Right cardiac atrium (tissue), 5 donors: ENCODE measurements around the gene EDN2. TPM values are rescaled to one million over a fixed set of nuclear protein-coding genes. Genes with fewer than 3 reads are reported as not detected.

Experiments
- ATAC-seq, 2 donors: fragments of 200-7000 bp; cut with Tn5 transposase; one replicate each; pipeline versions ENCODE4 v1.8.0 to v1.9.1; 2020; ENCODE audit warnings: moderate library complexity in 2 of 2, mild to moderate bottlenecking in 1 of 2
- DNase-seq, 3 donors: peaks; one replicate each; pipeline ENCODE4 v3.0.0-alpha.2; 2020
- H3K27ac ChIP-seq: one replicate; pipeline ENCODE4 v1.5.1; 2013; ENCODE audit warnings: mild to moderate bottlenecking, low read length, control low read depth, moderate library complexity
- H3K27me3 ChIP-seq: one replicate; pipeline ENCODE4 v1.6.1; 2013; ENCODE audit not compliant: control insufficient read depth, insufficient read depth
- H3K4me1 ChIP-seq: one replicate; pipeline ENCODE4 v1.6.1; 2013; ENCODE audit warnings: low read length; ENCODE audit not compliant: control insufficient read depth, insufficient read depth
- H3K4me3 ChIP-seq: one replicate; pipeline ENCODE4 v1.5.1; 2013; ENCODE audit warnings: low read length, control low read depth
- H3K9me3 ChIP-seq: one replicate; pipeline ENCODE4 v1.6.1; 2013; ENCODE audit warnings: low read length; ENCODE audit not compliant: control insufficient read depth
- WGBS: extraction: QIAGEN DNeasy Blood & Tissue Kit; methylation state at CpG from one replicate; pipeline ENCODE4 v1.1.7; 2013; 5-methylcytosine and 5-hydroxymethylcytosine counted together
- intact Hi-C, 4 donors: fragments of 100-400 bp; cut with DNase I; formaldehyde crosslinking; loops; one replicate each; pipeline versions ENCODE4 v1.11.0 to v1.14.0; 2022 to 2023
- polyA plus RNA-seq: library from polyadenylated mRNA; stranded (reverse); fragments of 200-250 nt; gene quantifications from one replicate; pipeline ENCODE4 v1.2.3, GENCODE V29; 2013
- total RNA-seq, 4 donors: library from RNA; stranded (reverse); fragmentation: NEBNext Ultra II Directional; extraction: Animal tissue kit (Norgen Biotek cat#: 25700); gene quantifications; one replicate each; pipeline ENCODE4 v1.2.1, GENCODE V29; 2021
- donor health status: healthy with polysubstance abuse.
- donor health status: DM: no; HTN: yes; CAD: no.
- donor health status: DM: no; HTN: no; CAD: no.
- donor health status: DM: no; HTN: yes; CAD: no; lungs with severe emphysema.
- donor health status: DM: yes; HTN: yes; CAD: no.

Gene EDN2
- total and polyA plus RNA-seq, 5 donors: 0.07 to 0.56 (median 0.37) TPM

DNA sequence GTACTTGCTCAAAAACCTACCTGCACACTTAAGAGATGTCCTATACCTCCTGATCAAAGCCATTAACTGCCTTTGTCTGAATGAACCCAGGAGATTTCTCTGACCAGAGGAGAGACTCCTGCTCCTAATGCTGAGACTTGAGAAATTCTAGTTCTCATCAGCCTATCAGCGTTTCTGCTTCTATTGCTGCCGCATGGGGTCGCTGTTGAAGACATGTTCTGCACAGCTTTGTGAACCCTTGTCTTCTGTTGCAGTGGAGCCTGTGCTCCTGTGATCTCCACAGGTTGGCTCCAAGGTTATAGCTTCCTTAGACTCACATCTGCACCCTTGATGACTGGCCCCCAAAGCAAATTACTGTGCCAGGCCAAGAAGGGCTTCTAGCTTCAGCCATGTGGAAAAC is 40.2 kb downstream of the EDN2 start:
- Histone ChIP-seq H3K4me1 (peaks cover under 1% of the 10 kb centered on the region), H3K27ac (peak overlapping the region; percentile 17), H3K4me3 (no peak overlapping the region), H3K9me3 (no peaks in the 10 kb centered on the region), H3K27me3 (no peaks in the 10 kb centered on the region)
- DNase-seq (no peak), ATAC-seq (no peak)
- intact Hi-C loops: no loop called here
- 46% methylated on average over 3 of the region's 3 CpGs for WGBS

DNA sequence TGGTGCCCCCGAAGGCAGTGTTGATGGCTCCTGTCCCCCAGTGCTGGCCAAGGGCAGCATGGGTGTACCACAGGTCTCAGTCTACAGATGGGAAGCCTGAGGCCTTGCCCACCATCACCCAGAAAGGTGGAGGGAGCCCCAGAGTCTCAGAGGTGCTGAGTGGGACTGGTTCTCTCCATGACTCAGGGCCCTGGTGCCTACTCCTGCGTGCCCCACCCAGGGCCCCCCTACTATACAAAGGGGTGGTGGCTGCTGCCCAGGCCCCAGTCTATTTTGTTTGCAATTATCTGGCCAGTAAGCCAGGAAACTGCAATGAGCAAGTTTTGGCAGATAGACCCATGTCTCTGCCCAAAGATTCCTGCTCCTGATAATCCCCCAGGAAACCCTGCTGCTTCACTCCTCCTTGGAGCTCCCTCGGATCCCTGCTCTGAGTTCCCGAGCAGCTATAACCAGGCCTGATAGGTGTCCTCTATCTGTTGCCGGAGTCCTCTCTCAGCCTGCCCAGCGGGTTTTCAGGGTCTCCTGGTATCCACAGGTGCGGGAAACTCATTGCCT is 41.7 kb downstream of the EDN2 start:
- 59% methylated on average over 7 of the region's 7 CpGs for WGBS
- ATAC-seq (peak; percentile 39 to 63), DNase-seq (no peak)
- H3K27ac ChIP-seq: no peak overlapping the region
- no peaks in the 10 kb centered on the region for H3K27me3 ChIP-seq
- intact Hi-C loops: no loop called here
- H3K4me3 ChIP-seq: no peak overlapping the region
- no peaks in the 10 kb centered on the region for H3K4me1 ChIP-seq
- no peaks in the 10 kb centered on the region for H3K9me3 ChIP-seq

DNA sequence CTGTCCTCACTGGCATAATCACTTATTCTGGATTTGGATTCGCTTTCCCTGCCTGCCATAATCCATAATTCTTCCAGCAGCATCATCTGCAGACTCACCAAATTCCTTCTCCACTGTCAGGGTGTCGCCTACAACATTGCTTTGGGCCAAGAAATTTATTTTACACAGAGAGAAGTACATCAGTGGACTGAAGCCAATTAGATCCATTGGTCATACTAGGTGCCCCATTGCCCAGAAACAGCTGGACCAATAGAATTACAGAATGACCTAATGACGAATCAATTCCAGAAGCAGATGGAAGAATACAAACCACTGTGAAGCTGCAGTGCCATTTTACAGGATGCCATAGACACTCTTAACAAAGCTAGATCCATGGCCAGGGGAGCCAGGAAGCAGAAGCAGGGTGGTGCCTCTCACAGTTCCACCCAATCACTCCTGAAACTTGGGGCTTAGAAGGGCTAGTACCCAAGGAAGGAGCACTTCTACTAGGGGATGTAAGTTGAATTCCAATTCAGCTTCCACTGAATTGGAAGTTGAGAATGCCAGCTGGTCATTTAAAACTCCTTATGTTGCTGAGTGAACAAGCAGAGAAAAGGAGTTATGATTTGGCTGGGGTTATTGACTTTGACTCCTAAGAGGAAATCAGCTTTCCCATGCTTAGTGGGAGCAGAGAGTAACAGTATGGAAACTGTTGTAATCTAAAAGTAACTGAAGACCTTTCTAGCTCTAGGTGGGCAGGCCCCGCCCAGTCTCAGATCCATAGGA is 44.0 kb downstream of the EDN2 start:
- DNase-seq (no peak), ATAC-seq (no peak)
- Histone ChIP-seq H3K4me3 (no peak overlapping the region), H3K27me3 (no peaks in the 10 kb centered on the region), H3K4me1 (no peaks in the 10 kb centered on the region), H3K9me3 (no peaks in the 10 kb centered on the region), H3K27ac (no peak overlapping the region)
- intact Hi-C loops: no loop called here
- WGBS: 93% methylated on average over 4 of the region's 4 CpGs

DNA sequence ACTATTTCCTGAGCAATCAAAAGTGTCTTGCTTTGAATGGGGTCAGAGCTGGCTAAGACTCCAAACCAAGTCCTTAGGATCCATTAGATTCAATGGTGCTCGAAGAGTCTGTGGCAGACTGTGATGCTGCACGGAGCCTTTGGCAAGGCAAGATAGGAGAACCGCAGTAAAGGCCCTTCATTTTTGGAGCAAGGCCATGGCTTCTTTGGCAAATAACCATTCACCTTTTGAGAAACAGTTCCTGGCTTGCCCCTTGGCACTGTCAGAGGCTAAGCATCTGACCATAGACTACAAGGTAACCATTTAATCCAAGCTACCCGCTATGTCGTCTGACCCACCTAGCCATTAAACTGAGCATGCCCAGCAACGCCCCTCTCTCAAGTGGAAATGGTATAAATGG is 45.2 kb downstream of the EDN2 start:
- Histone ChIP-seq H3K4me1 (no peaks in the 10 kb centered on the region), H3K9me3 (no peaks in the 10 kb centered on the region), H3K27me3 (no peaks in the 10 kb centered on the region), H3K27ac (no peak overlapping the region), H3K4me3 (no peak overlapping the region)
- no peak for ATAC-seq
- no peak for DNase-seq
- intact Hi-C loops: no loop called here
- WGBS: 63% methylated on average over 6 of the region's 6 CpGs

DNA sequence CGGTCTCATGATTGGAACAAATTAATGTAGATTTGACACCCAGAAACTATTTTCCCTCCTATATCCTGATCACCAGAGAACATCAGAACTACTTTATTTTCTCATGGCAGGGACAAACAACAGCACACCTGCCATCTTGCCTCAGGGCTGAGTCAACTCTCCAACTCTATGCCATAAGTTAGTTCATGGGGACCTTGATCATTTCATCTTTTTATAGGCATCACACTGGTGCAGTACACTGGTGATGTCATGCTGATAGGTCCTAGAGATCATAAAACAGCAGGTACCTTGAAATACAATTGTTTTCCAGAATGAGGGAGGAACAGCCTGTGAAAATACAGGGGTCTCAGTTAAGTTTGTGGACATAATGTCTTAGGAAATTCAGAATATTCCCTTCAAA is 45.8 kb downstream of the EDN2 start:
- H3K27me3 ChIP-seq: no peaks in the 10 kb centered on the region
- H3K27ac ChIP-seq: no peak overlapping the region
- ATAC-seq: no peak
- intact Hi-C loops: no loop called here
- no peak overlapping the region for H3K4me3 ChIP-seq
- WGBS: 97% methylated on average over 1 of the region's 1 CpG
- no peaks in the 10 kb centered on the region for H3K9me3 ChIP-seq
- no peak for DNase-seq
- H3K4me1 ChIP-seq: no peaks in the 10 kb centered on the region

DNA sequence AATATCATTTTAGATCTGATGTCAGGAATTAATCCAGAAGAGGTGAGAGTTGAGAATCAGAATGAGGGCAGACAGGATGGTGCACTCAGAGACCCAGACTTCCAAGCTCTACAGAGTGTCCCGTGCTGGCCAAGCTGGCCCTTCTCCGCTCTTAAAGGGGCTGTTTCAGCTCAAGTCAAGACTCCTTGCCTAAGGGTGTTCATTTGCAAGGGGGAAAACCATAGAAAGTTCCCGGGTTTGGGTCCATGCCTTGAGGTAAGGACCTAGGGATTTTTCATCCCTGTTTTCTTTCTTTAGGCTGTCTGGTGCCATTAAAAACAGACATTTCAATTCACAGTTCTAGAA is 47.5 kb downstream of the EDN2 start:
- Histone ChIP-seq H3K9me3 (no peaks in the 10 kb centered on the region), H3K27ac (no peak overlapping the region), H3K4me3 (no peak overlapping the region), H3K27me3 (no peaks in the 10 kb centered on the region), H3K4me1 (peaks cover 12% of the 10 kb centered on the region)
- no peak for ATAC-seq
- WGBS: 72% methylated on average over 3 of the region's 3 CpGs
- DNase-seq: no peak
- intact Hi-C loops: no loop called here

DNA sequence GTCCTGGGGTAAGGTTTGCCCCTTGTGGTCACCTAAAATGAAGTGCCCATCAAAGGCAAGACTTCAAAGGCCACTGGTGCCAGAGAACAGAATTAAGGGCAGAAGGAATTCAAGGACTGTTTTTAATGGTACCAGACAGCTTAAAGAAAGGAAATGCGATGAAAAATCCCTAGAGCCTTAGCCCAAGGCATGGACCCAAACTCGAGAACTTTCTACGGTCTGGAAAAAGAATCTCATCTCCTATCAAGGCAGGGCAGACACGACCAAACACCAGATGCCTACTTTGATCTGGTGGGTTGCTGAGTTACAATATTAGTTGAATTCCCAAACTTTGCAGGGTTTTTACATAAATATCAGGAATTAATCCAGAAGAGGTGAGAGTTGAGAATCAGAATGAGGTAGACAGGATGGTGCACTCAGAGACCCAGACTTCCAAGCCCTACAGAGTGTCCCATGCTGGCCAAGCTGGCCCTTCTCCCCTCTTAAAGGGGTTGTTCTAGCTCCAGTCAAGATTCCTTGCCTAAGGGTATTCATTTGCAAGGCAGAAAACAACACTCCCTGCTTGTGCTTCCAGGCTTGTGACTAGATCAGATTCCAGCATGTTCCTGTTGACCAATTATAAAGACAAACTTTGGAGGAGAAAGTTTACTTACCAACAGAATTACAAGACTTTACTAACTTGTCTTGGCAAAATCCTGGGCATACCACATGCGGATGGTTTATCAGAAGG is 48.0 kb downstream of the EDN2 start:
- Histone ChIP-seq H3K27ac (no peak overlapping the region), H3K27me3 (no peaks in the 10 kb centered on the region), H3K9me3 (no peaks in the 10 kb centered on the region), H3K4me1 (peaks cover 16% of the 10 kb centered on the region), H3K4me3 (no peak overlapping the region)
- no peak for ATAC-seq
- intact Hi-C loops: no loop called here
- 69% methylated on average over 5 of the region's 5 CpGs for WGBS
- no peak for DNase-seq

DNA sequence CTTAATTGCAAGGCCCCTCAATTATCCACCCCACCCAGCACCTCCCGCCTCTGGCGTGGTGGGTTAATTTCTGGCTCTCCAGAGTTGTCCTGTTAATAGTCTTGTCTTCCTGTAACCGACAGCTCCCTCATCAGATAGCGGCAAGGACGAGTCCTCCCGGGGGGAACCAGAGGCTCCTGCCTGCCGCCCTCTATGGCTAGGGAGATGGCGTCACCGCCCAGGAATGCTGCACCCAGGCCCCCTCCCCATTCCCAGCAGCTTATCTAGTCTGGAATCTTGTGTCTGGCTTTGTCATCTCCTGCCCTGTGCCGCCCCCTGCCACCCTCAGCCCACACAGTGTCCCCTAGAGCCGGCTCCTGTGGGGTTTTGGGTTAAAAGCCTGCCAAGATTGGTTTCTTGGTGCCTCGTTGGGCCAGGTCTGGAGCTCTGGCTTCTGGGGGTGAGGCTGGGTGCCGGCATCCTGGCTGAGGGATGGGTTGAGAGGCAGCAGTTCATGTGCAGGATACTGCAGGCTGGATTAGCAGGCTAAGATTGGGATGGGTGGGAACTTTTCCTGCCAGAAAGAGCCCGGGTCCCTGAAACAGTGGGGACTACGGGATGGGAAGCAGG is 48.8 kb downstream of the EDN2 start:
- WGBS: 31% methylated on average over 15 of the region's 15 CpGs
- ATAC-seq (no peak), DNase-seq (peak in 1 of 3 donors; percentile 54)
- H3K27me3 ChIP-seq: no peaks in the 10 kb centered on the region
- no peak overlapping the region for H3K27ac ChIP-seq
- H3K4me1 ChIP-seq: peaks cover 16% of the 10 kb centered on the region
- no peaks in the 10 kb centered on the region for H3K9me3 ChIP-seq
- intact Hi-C loops: no loop called here
- no peak overlapping the region for H3K4me3 ChIP-seq

DNA sequence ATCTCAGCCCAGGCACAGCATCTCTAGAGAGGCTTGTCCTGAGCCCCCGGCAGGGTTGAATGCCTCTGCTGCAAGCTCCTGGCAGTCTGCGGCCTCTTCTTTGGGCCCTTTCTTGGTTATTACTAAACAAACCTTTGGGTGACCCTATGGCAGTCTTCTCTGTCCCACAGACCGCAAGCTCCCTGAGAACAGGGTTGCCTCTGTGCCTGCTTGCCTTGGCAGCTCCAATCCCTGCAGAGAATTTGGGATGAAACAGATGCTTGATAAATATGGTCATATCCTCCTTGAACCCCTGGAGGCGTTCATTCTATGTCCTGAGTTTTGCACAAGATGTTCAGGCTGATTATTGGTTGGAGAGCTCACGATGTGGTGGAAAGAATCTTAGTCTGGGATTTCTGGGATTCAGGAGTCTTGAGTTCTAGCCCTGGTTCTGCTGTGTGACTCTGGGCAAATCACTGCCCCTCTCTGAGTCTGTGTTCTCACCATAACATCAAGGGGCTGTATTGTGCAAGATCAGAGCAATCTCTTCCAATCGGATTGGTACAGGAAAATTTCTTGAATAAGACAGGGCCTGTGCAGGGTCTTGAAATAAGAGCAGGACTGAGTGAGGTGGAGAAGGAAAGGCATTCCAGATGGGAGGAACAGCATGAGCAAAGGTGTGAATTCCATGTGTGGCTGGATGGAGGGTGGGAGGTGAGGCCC is 49.6 kb downstream of the EDN2 start:
- H3K4me3 ChIP-seq: no peak overlapping the region
- DNase-seq: no peak
- no peak overlapping the region for H3K27ac ChIP-seq
- no peaks in the 10 kb centered on the region for H3K9me3 ChIP-seq
- intact Hi-C loops: loop anchor here in 2 of 4 donors (5.0 kb wide), 1 partner anchor 168 kb away; no protein-coding TSS in a partner anchor
- ATAC-seq: no peak
- peaks cover 16% of the 10 kb centered on the region for H3K4me1 ChIP-seq
- WGBS: 77% methylated on average over 6 of the region's 6 CpGs
- no peaks in the 10 kb centered on the region for H3K27me3 ChIP-seq

DNA sequence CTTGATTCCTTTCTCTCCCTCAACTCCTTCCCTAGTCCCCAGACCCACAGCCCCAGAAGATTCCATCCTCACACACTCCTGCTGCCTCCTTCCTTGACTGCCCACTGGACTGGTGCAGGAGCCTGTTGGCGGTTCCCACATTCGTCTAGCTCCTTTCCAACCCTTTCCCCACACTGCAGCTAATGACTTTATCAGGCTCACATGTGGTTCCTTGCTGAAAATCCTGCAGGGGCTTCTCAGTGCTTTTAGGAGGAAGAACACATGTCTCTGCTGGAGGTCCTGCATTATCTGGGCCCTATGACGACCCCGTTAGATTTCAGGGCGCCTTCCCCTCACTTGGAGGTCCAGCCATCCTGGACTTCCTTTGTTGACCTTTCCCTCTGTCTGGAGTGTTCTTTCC is 50.2 kb downstream of the EDN2 start:
- no peak overlapping the region for H3K27ac ChIP-seq
- peaks cover 16% of the 10 kb centered on the region for H3K4me1 ChIP-seq
- DNase-seq (peak in 1 of 3 donors; percentile 7), ATAC-seq (no peak)
- H3K9me3 ChIP-seq: no peaks in the 10 kb centered on the region
- WGBS: 80% methylated on average over 5 of the region's 5 CpGs
- intact Hi-C loops: loop anchor here in 2 of 4 donors (5.0 kb wide), 1 partner anchor 167 kb away; no protein-coding TSS in a partner anchor
- H3K4me3 ChIP-seq: no peak overlapping the region
- no peaks in the 10 kb centered on the region for H3K27me3 ChIP-seq
